Mesendoderm (in vitro differentiated cells): ENCODE results near the gene SCRN3.
"Not testable (repeated sequence)": the region's sequence is repeated elsewhere in the genome, so short reads cannot be mapped to it uniquely, and the experiment has no call there.

Experiments used
- DNase-seq: peaks from one replicate; pipeline ENCODE4 v3.0.0; 2013
- H2AK5ac ChIP-seq: 2 replicates; pipeline ENCODE4 v1.6.1; 2013; ENCODE audit warnings: low read length, inconsistent platforms
- H2BK120ac ChIP-seq: 2 replicates; pipeline ENCODE4 v1.6.1; 2013; ENCODE audit warnings: low read depth, mild to moderate bottlenecking, low read length, moderate library complexity, mixed read lengths
- H2BK15ac ChIP-seq: replicated peaks from 2 replicates; pipeline ENCODE4 v1.6.1; 2013; ENCODE audit warnings: low read depth, mild to moderate bottlenecking, moderate library complexity
- H2BK5ac ChIP-seq: 2 replicates; pipeline ENCODE4 v1.6.1; 2013; ENCODE audit warnings: low read length, inconsistent platforms
- H3K18ac ChIP-seq: 2 replicates; pipeline ENCODE4 v1.6.1; 2013; ENCODE audit warnings: mild to moderate bottlenecking, low read length, mixed read lengths
- H3K23ac ChIP-seq: one replicate; pipeline ENCODE4 v1.6.1; 2013; ENCODE audit warnings: low read length
- H3K27ac ChIP-seq: 2 replicates; pipeline ENCODE4 v1.5.1; 2013; ENCODE audit warnings: low read depth, mild to moderate bottlenecking, inconsistent platforms, low read length, moderate library complexity
- H3K27me3 ChIP-seq: 2 replicates; pipeline ENCODE4 v1.6.1; 2013; ENCODE audit warnings: low read length, control low read depth, mild to moderate bottlenecking, inconsistent platforms; ENCODE audit not compliant: insufficient read depth, poor library complexity
- H3K36me3 ChIP-seq: 2 replicates; pipeline ENCODE4 v1.6.1; 2013; ENCODE audit warnings: low read length, inconsistent platforms; ENCODE audit not compliant: control insufficient read depth, insufficient read depth
- H3K4ac ChIP-seq: one replicate; pipeline ENCODE4 v1.6.1; 2013; ENCODE audit warnings: low read depth, mild to moderate bottlenecking, low read length, moderate library complexity
- H3K4me1 ChIP-seq: 2 replicates; pipeline ENCODE4 v1.6.1; 2013; ENCODE audit warnings: low read depth, low read length, inconsistent platforms; ENCODE audit not compliant: control insufficient read depth
- H3K4me2 ChIP-seq: 2 replicates; pipeline ENCODE4 v1.6.1; 2013; ENCODE audit warnings: low read length
- H3K4me3 ChIP-seq: 2 replicates; pipeline ENCODE4 v1.5.1; 2013; ENCODE audit warnings: mild to moderate bottlenecking, low read length
- H3K56ac ChIP-seq: one replicate; pipeline ENCODE4 v1.6.1; 2013; ENCODE audit warnings: low read length
- H3K79me1 ChIP-seq: 2 replicates; pipeline ENCODE4 v1.6.1; 2013; ENCODE audit warnings: low read length, inconsistent platforms
- H3K79me2 ChIP-seq: 2 replicates; pipeline ENCODE4 v1.6.1; 2013; ENCODE audit warnings: mild to moderate bottlenecking, low read length; ENCODE audit not compliant: control insufficient read depth, insufficient read depth
- H3K9ac ChIP-seq: 2 replicates; pipeline ENCODE4 v1.6.1; 2013; ENCODE audit warnings: low read length, inconsistent platforms
- H4K5ac ChIP-seq: one replicate; pipeline ENCODE4 v1.6.1; 2013; ENCODE audit warnings: low read length
- H4K8ac ChIP-seq: one replicate; pipeline ENCODE4 v1.6.1; 2013; ENCODE audit warnings: low read depth, mild to moderate bottlenecking, control low read depth, low read length, moderate library complexity
- WGBS: extraction: QIAGEN DNeasy Blood & Tissue Kit; methylation state at CpG from one replicate; pipeline ENCODE4 v1.1.7; 2013; ENCODE audit warnings: low lambda C conversion rate, missing lambda C conversion rate; ENCODE audit not compliant: insufficient coverage; ENCODE audit errors: extremely low coverage; 5-methylcytosine and 5-hydroxymethylcytosine counted together

The SCRN3 gene

DNA sequence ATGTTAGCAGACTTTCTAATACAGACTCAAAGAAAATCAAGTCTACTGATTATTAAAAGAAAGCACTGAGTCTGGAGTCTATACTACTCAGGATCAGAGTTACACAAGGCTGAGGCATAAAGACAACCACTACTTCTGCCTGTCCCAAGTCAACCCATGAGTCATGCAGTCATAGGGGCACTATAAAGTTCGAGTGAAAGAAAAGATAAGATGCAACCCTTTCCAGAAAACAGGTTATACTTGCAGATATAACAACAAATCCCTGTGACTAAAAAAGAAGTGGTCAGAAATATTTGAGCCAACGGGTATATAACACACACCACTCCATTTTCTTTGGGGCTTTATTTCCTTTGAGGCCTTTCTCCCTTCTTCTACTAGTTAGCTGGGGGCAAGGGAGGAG lies 18.6 kb upstream of the SCRN3 start:
- Histone ChIP-seq H3K36me3 (no peaks in the 10 kb centered on the region), H3K56ac (no peak overlapping the region), H3K27ac (no peak overlapping the region), H2AK5ac (no peak overlapping the region), H2BK120ac (no peak overlapping the region), H3K18ac (no peak overlapping the region), H3K79me2 (no peaks in the 10 kb centered on the region), H3K4me3 (no peak overlapping the region), H3K4me2 (no peak overlapping the region), H3K4ac (no peak overlapping the region), H3K79me1 (no peaks in the 10 kb centered on the region), H2BK15ac (no peak overlapping the region), H4K8ac (no peak overlapping the region), H3K4me1 (no peaks in the 10 kb centered on the region), H3K9ac (no peak overlapping the region), H2BK5ac (no peak overlapping the region), H4K5ac (no peak overlapping the region), H3K23ac (no peak overlapping the region), H3K27me3 (no peaks in the 10 kb centered on the region)
- DNase-seq, result no peak
- WGBS, result no CpG with 5 or more reads among the region's 2 CpGs

DNA sequence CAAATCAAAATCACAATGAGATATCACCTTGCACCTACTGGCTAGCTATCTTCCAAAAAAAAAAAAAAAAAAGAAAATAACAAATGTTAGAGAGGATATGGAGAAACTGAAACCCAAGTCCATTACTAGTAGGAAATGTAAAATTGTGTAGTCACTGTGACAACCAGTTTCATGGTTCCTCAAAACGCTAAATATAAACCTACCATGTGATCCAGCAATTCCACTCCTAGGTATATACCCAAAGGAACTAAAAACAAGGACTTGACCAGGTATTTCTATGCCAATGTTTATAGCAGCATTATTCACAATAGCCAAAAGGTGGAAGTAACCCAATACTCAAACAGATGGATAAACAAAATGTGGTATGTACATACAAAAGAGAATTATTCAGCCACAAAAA lies 11.7 kb upstream of the SCRN3 start:
- Histone ChIP-seq H3K79me2 (no peaks in the 10 kb centered on the region), H3K4me1 (no peaks in the 10 kb centered on the region), H3K36me3 (peaks cover 2% of the 10 kb centered on the region), H3K18ac (no peak overlapping the region), H3K79me1 (no peaks in the 10 kb centered on the region), H3K4me2 (no peak overlapping the region), H4K5ac (no peak overlapping the region), H3K27ac (no peak overlapping the region), H3K4ac (no peak overlapping the region), H2BK15ac (no peak overlapping the region), H2BK5ac (no peak overlapping the region), H3K56ac (no peak overlapping the region), H3K23ac (no peak overlapping the region), H4K8ac (no peak overlapping the region), H3K9ac (no peak overlapping the region), H2AK5ac (no peak overlapping the region), H3K27me3 (no peaks in the 10 kb centered on the region), H3K4me3 (no peak overlapping the region), H2BK120ac (no peak overlapping the region)
- no CpG with 5 or more reads among the region's 1 CpG for WGBS
- no peak for DNase-seq

DNA sequence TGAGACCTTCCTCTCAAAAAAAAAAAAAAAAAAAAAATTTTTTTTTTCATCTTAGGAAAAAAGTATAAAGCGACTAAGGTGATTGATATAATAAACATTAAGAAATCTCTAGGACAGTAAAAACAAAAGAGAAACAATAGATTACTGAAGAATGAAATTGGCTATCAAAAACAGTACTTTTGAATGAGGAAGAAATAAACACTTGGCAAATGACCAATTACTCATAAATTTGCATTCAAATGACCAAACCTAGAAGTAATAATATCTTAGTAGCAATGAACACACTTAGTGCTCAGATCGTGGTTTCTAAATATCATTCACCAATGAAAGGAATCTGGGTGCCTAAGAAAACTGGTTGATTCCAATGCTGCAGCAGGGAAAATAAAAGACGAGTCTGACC lies 10.3 kb upstream of the SCRN3 start:
- no peak overlapping the region for H3K56ac ChIP-seq
- H2BK5ac ChIP-seq, result no peak overlapping the region
- H3K27me3 ChIP-seq, result no peaks in the 10 kb centered on the region
- H2AK5ac ChIP-seq, result no peak overlapping the region
- DNase-seq, result no peak
- no peak overlapping the region for H3K4ac ChIP-seq
- WGBS, result no CpG with 5 or more reads among the region's 3 CpGs
- no peak overlapping the region for H3K4me2 ChIP-seq
- H2BK120ac ChIP-seq, result no peak overlapping the region
- no peaks in the 10 kb centered on the region for H3K4me1 ChIP-seq
- H3K4me3 ChIP-seq, result no peak overlapping the region
- H3K79me1 ChIP-seq, result no peaks in the 10 kb centered on the region
- H3K9ac ChIP-seq, result no peak overlapping the region
- no peak overlapping the region for H4K5ac ChIP-seq
- no peak overlapping the region for H3K23ac ChIP-seq
- no peak overlapping the region for H4K8ac ChIP-seq
- no peak overlapping the region for H3K18ac ChIP-seq
- H3K36me3 ChIP-seq, result peaks cover 2% of the 10 kb centered on the region
- H2BK15ac ChIP-seq, result no peak overlapping the region
- H3K79me2 ChIP-seq, result no peaks in the 10 kb centered on the region
- H3K27ac ChIP-seq, result no peak overlapping the region

DNA sequence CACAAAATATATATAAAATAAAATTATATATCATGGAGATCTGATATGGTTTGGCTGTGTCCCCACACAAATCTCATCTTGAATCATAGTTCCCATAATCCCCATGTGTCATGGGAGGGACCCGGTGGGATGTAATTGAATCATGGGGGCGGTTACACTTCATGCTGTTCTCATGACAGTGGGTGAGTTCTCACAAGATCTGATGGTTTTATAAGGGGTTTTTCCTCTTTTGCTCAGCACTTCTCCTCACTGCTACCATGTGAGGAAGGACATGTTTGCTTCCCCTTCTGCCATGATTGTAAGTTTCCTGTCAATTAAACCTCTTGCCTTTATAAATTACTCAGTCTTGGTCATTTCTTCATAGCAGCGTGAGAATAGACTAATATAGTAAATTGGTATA lies 6.8 kb upstream of the SCRN3 start:
- H3K56ac ChIP-seq, H3K23ac ChIP-seq, H3K36me3 ChIP-seq, DNase-seq, H4K8ac ChIP-seq, H3K79me1 ChIP-seq, H4K5ac ChIP-seq, H3K27me3 ChIP-seq, H2BK5ac ChIP-seq, H3K4me1 ChIP-seq, H3K4me3 ChIP-seq, H3K4me2 ChIP-seq, H3K27ac ChIP-seq, H3K79me2 ChIP-seq, H2AK5ac ChIP-seq, H3K18ac ChIP-seq, H3K4ac ChIP-seq, H2BK15ac ChIP-seq, H3K9ac ChIP-seq, H2BK120ac ChIP-seq: not testable (repeated sequence)
- WGBS, result no CpG with 5 or more reads among the region's 3 CpGs

DNA sequence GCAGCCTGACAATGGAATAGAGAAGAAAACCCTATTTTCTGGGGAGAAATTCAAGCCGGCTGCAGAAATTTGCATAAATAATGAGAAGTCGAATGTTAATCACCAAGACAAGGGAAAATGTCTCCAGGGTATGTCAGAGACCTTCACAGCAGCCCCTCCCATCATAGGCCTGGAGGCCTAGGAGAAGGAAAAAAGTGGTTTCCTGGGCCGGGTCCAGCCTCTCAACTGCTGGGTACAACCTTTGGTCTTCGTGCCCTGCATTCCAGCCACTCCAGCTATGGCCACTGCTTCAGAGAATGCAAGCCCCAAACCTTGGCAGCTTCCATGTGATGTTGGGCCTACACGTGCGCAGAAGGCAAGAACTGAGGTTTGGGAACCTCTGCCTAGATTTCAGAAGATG lies 6.0 kb upstream of the SCRN3 start:
- Histone ChIP-seq H3K27me3 (no peaks in the 10 kb centered on the region), H2BK120ac (no peak overlapping the region), H3K4me1 (no peaks in the 10 kb centered on the region), H4K8ac (no peak overlapping the region), H3K4ac (no peak overlapping the region), H3K79me1 (peaks cover 3% of the 10 kb centered on the region), H3K4me3 (no peak overlapping the region), H3K27ac (no peak overlapping the region), H3K79me2 (peaks cover 2% of the 10 kb centered on the region), H2BK15ac (no peak overlapping the region), H3K4me2 (no peak overlapping the region), H3K18ac (no peak overlapping the region), H2AK5ac (no peak overlapping the region), H3K36me3 (peaks cover 2% of the 10 kb centered on the region), H3K9ac (no peak overlapping the region), H2BK5ac (no peak overlapping the region), H3K23ac (no peak overlapping the region), H4K5ac (no peak overlapping the region), H3K56ac (no peak overlapping the region)
- no CpG with 5 or more reads among the region's 6 CpGs for WGBS
- DNase-seq, result no peak

DNA sequence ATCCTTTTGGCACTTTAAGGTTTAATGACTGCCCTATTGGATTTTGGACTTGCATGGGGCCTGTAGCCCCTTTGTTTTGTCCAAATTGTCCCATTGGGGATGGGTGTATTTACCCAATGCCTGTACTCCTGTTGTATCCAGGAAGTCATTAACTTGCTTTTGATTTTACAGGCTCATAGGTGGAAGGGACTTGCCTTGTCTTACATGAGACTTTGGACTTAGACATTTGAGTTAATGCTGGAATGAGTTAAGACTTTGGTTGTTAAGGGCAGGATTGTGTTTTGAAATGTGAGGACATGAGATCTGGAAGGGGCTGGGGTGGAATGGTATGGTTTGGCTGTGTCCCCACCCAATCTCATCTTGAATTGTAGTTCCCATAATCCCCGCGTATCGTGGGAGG lies 5.2 kb upstream of the SCRN3 start:
- not testable (repeated sequence) for H3K4ac ChIP-seq, H2BK15ac ChIP-seq, H3K27ac ChIP-seq, H3K79me1 ChIP-seq, H3K4me3 ChIP-seq, H3K79me2 ChIP-seq, H3K4me2 ChIP-seq, H3K4me1 ChIP-seq, H3K27me3 ChIP-seq, H3K23ac ChIP-seq, DNase-seq, H3K18ac ChIP-seq, H4K5ac ChIP-seq, H2BK120ac ChIP-seq, H4K8ac ChIP-seq, H2AK5ac ChIP-seq, H2BK5ac ChIP-seq, H3K9ac ChIP-seq, H3K36me3 ChIP-seq, H3K56ac ChIP-seq
- WGBS, result no CpG with 5 or more reads among the region's 3 CpGs
